ENCODE measurements around the gene MAPK11. TPM values are rescaled to one million over a fixed set of nuclear protein-coding genes. Genes with fewer than 3 reads are reported as not detected.
A peak's percentile ranks its signal among the peaks of the same experiment; 100 is the strongest.

The MAPK11 gene
- total and polyA plus RNA-seq, 2 donors from 2014 or later = 11.4 to 18.3 TPM

DNA sequence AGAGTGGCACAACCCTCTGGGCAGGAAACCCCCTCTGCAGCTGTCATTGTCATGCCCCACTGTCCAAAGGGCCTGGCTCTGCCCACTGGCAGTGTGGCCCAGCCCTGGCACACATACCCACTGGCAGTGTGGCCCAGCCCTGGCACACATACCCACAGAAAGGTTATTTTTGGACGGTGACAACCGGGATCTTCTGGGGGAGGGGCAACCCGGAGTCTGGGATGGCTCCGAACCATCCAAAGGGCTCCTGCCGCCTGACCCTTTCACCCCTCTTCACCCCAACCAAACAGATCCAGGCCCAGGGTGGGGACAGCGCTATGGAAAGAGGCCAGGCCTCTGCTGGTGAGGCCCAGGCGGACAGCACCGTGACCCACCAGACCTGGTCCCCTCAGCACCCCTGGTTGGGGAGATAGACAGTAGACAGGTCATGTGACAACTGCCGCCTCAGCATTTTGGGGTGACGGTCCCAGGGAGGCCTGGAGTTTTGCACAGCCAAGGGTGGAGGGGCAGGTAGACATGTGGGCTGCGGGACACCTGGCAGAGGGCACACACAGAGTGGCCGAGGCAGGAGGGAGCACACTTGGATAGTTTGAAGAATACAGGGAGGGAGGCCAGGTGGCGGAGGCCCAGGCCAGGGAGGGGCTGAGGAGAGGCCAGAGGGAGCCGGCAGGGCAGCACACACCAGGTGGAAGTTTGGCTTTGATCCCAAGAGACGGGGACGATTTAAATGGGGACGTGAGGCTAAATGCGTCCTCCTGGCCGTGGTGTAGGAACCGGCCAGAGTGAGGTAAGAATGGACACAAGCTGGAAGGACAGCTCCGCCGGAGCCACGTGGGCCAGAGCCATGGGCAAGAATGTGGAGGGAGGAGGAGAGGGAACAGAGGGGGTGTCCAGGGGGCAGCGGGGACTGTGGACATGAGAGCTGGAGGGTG lies 11.6 kb downstream of the MAPK11 start:
- Histone ChIP-seq H3K27me3 (ENCODE audit: control insufficient read depth, insufficient read depth, low read length) (no peaks in the 10 kb centered on the region), H3K36me3 (ENCODE audit: control insufficient read depth in 2 of 3, insufficient read depth in 3 of 3, low read length in 3 of 3) (no peaks in the 10 kb centered on the region), H3K9me3 (ENCODE audit: control insufficient read depth in 2 of 3, insufficient read depth in 1 of 3, low read length in 3 of 3) (no peaks in the 10 kb centered on the region), H3K4me1 (ENCODE audit: control insufficient read depth in 2 of 3, insufficient read depth in 2 of 3, low read depth in 1 of 3, low read length in 3 of 3) (peaks cover 0 to 9% (median 6%) of the 10 kb centered on the region in 3 donors), H3K27ac (ENCODE audit: low read depth in 2 of 2, low read length in 2 of 2) (no peak overlapping the region), H3K4me3 (ENCODE audit: low read length in 3 of 3) (no peak overlapping the region), H3K9ac (ENCODE audit: low read length in 3 of 3) (no peak overlapping the region)
- intact Hi-C loops (cut with DNase I) = no loop called here
- DNase-seq = no peak
- no peak for FAIRE-seq
- TF ChIP-seq, protein P1, sequence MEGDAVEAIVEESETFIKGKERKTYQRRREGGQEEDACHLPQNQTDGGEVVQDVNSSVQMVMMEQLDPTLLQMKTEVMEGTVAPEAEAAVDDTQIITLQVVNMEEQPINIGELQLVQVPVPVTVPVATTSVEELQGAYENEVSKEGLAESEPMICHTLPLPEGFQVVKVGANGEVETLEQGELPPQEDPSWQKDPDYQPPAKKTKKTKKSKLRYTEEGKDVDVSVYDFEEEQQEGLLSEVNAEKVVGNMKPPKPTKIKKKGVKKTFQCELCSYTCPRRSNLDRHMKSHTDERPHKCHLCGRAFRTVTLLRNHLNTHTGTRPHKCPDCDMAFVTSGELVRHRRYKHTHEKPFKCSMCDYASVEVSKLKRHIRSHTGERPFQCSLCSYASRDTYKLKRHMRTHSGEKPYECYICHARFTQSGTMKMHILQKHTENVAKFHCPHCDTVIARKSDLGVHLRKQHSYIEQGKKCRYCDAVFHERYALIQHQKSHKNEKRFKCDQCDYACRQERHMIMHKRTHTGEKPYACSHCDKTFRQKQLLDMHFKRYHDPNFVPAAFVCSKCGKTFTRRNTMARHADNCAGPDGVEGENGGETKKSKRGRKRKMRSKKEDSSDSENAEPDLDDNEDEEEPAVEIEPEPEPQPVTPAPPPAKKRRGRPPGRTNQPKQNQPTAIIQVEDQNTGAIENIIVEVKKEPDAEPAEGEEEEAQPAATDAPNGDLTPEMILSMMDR (IDR thresholded peaks at IDR 0.05; ENCODE audit: borderline replicate concordance, extremely low read depth, insufficient read depth) = no peak

DNA sequence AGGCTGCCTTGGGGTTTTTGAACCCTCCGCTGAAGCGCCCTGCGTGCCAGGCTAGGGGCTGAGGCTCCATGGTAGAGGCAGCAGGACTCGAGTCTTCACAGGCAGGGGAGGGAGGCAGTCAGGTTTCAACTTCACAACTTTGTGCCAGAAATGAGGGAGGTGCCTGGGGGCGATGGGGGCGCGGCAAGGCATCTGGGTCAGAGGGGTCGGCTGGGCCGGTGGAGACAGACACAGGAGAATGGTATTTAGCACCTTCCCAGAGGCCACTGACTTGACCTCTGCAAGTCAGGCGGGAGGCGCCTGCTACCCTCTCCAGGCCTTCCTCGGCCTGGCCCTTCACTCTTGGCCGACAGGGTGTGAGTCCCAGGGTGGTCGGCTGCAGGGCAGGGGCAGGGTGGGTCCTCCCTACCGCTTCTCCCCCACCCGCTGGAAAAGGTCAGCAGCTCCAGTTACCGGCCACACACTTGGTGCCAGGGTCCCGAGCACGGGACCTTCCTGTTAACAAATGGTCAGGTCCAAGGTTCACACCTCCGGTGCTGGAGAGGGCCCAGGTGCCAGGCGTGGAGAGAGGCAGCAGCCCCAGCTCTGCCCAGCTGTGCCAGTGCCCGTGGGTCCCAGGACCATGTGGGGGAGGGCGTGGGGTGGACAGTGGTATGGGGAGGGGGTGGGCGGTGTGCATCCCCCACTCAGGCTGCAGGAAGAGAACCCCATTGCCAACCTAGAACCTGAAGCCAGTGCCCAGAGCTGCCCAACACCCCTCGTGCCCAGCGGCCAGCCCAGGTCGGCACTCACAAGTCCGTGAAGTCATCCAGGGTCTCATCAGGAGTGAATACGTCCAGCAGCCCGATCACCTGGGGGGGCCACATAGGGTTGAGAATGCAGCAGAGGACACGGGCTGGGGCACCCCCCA lies 12.5 kb downstream of the MAPK11 start:
- H3K9ac ChIP-seq (ENCODE audit: low read length in 3 of 3) = no peak overlapping the region

DNA sequence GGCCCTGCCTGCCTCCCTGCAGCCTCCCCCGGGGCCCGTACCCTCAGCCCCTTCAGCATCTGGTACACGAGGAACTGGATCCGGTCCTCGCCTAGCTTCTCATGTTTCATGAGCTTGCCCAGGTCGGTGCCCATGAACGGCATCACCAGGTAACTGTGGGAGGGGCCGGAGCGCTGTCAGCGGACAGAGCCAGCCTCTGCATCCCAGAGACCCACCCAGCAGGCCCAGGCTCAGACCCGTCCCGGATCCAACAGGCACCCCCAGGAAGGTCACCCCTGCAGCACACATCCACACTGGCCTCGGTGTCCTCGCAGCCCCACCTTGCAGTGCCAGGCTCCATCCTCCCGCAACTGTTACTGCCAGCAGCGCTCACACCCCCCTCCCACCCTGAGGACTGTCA lies 13.1 kb downstream of the MAPK11 start:
- Histone ChIP-seq H3K9me3 (ENCODE audit: control insufficient read depth in 2 of 3, insufficient read depth in 1 of 3, low read length in 3 of 3) (no peaks in the 10 kb centered on the region), H3K4me1 (ENCODE audit: control insufficient read depth in 2 of 3, insufficient read depth in 2 of 3, low read depth in 1 of 3, low read length in 3 of 3) (peaks cover 0 to 6% (median 2%) of the 10 kb centered on the region in 3 donors), H3K27me3 (ENCODE audit: control insufficient read depth, insufficient read depth, low read length) (no peaks in the 10 kb centered on the region), H3K36me3 (ENCODE audit: control insufficient read depth in 2 of 3, insufficient read depth in 3 of 3, low read length in 3 of 3) (no peaks in the 10 kb centered on the region), H3K9ac (ENCODE audit: low read length in 3 of 3) (no peak overlapping the region), H3K4me3 (ENCODE audit: low read length in 3 of 3) (no peak overlapping the region), H3K27ac (ENCODE audit: low read depth in 2 of 2, low read length in 2 of 2) (no peak overlapping the region)
- TF ChIP-seq, protein P1 (IDR thresholded peaks at IDR 0.05; ENCODE audit: borderline replicate concordance, extremely low read depth, insufficient read depth) = no peak
- no peak for FAIRE-seq
- intact Hi-C loops (cut with DNase I) = no loop called here
- peak in 1 of 5 donors; percentile 28 for DNase-seq

More for the DNA sequence above, 12.5 kb downstream of the MAPK11 start:
- Histone ChIP-seq H3K36me3 (ENCODE audit: control insufficient read depth in 2 of 3, insufficient read depth in 3 of 3, low read length in 3 of 3) (no peaks in the 10 kb centered on the region), H3K4me3 (ENCODE audit: low read length in 3 of 3) (no peak overlapping the region), H3K27me3 (ENCODE audit: control insufficient read depth, insufficient read depth, low read length) (no peaks in the 10 kb centered on the region), H3K9me3 (ENCODE audit: control insufficient read depth in 2 of 3, insufficient read depth in 1 of 3, low read length in 3 of 3) (no peaks in the 10 kb centered on the region), H3K27ac (ENCODE audit: low read depth in 2 of 2, low read length in 2 of 2) (no peak overlapping the region), H3K4me1 (ENCODE audit: control insufficient read depth in 2 of 3, insufficient read depth in 2 of 3, low read depth in 1 of 3, low read length in 3 of 3) (peaks cover 0 to 6% (median 5%) of the 10 kb centered on the region in 3 donors)
- TF ChIP-seq, protein P1 (IDR thresholded peaks at IDR 0.05; ENCODE audit: borderline replicate concordance, extremely low read depth, insufficient read depth) = no peak
- FAIRE-seq (no peak), DNase-seq (no peak)
- intact Hi-C loops (cut with DNase I) = no loop called here

All from kidney (tissue), 14 donors.